Esophagus mucosa (tissue), 1 donor: Measurements from ENCODE around the gene KANK4. TPM values are rescaled to one million over a fixed set of nuclear protein-coding genes. Genes with fewer than 3 reads are reported as not detected.
A peak's percentile ranks its signal among the peaks of the same experiment; 100 is the strongest.

ENCODE experiments used
- ATAC-seq: fragments of 200-7000 bp; cut with Tn5 transposase; one replicate; pipeline ENCODE4 v1.9.1; 2020
- total RNA-seq: library from RNA; stranded (reverse); gene quantifications from one replicate; pipeline ENCODE4 v1.2.4, GENCODE V29; 2023
- donor health status: DM: yes; HTN: yes; CAD: no.

KANK4 gene
- total RNA-seq, 1 donor from 2014 or later, result not detected

DNA sequence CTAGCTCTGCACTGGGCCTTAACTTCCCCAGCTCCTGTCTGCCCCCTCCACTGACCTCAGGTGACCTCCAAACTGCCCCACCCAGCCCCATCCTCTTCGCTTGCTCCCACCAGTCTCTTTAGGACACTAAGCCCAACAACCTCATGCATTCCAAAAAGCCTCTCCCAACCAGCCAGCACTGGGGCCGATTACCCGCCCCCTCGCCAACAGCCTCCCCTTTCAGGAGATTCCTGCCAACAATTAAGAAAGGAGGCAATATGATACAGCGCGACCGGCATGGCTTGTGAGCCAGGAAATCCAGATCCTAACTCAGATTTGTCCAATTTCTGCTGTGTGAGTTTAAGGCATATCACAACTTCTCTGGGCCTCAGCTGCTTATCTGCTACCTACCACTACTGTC lies 14.7 kb downstream of the KANK4 start:
- ATAC-seq, result no peak

DNA sequence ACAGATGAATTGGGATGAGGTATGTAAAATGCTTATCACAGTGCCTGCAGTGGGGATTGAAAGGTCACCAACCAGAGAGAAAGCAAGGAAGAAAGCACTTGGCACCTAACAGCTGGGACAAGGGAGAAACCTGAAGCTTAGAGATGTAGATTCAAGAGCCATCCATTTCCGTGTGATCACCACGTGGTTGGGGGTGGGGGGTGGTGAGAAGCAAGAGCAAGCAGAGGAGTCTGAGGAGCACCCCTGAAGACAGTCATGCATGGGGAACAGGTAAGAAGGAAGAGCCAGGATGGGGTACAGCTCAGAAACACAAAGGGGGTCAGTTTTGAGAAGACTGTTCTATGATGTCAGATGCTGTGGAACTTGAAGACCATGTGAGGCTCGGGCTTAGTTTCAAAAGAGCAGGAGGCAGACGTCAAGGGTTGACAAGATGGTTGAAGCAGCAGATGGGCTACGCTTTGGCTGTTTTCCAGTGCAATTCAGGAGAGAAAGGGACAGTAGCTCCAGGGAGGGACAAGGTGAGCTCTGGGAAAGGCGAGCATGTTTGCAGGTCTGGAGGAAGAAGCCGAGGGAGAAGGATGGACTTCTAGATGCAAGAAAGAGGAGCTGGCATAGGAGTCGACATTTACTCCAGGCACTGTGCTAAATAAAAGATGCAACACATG lies 17.4 kb downstream of the KANK4 start:
- no peak for ATAC-seq

DNA sequence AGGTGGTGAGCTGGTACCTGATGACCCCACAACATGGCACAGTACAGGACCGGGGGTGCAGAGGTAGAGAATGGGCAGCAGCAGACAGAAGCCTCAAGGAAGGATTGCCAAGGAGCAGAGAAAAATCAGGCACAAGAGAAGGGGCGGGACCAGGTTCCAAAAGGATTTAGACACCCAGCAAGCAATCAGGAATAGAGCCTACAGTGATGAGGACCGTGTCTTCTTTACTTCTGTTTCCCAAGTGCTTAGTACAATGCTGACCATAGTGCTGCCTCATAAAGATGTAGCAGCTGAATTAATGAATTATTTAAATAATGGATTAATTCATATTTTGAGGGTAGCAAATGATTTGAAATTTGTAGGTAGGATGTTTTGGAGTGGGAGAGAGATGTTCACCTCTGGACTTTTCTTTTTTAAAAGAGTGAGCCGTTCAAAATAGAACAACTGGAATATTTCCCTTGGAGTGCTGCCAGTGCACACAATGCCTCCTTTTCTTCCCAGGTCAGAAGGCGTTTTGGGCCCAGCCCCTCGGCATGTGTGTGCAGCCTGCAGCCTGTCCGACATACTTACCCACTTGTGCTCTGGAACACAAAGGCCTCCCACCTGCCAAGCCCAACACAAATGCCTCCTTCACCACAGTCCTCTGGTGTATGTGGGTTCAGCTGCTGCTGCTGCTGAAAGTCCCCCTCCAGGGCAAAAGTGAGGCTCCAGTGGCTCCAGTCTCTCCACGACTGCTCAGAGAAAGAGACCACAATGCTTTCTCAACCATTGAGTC lies 19.6 kb downstream of the KANK4 start:
- ATAC-seq, result no peak

DNA sequence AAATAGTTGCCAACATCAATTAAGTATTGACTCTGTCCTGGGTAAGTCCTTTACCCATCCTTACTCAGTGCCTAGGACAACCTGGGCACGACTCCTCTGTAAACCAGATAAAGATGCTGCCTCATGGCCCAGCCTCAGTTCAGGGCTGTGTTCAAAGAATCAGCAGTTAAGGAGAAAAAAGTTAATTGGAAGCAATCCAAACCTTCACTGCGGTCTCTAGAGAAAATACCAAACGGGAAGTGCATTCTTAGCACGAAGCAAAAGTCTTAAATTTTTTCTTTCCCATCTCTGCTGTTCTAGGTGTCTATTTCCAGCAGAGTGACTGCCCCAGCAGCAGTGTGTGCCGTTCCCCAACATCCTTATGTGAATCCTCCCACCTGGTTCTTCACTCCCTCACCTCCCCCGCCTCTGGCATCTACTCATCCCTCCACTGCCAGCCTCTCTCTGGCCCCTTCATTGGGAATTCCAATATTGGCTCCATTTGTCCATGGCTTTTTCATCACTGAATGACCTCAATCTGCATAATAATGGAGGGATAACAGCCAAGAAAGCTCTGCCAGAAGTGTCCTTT lies 23.2 kb downstream of the KANK4 start:
- no peak for ATAC-seq

DNA sequence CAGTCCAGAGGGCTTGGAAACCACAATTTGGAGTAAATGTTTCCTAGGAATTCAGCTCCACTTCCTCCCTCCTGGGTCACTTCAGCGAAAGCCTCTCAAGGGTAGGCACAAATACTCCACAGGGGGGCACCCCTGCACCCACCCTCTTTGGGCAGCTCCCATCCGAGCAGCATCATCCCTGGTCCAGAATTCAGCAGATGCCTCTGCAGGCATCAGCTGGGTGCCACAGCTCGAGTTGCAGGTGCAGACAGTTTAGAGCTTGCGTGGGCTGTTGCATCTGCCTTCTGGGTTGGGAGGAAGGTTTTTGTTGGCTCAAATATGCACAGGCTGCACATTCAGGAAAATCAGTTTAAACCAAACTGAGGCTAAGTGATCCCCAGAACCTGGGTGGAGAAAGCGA lies 25.0 kb downstream of the KANK4 start:
- ATAC-seq, result no peak

DNA sequence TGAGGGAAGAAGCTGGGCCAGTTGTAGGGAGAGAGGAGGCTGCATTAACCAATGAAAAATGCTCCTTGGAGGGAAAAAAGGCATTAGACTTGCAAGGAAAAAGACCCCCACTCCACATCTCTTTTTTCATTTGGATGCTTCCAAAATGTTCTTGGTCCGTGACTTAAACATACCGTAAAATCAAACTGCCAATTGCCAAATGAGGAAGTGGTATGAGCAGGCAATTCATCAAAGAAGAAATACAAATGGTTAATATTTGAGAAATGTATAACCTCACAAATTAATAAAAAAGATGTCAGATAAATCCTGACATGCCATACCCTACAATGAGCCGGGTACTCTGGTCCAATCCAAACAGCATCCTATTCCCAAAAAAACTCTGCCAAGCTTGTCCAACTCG lies 30.6 kb downstream of the KANK4 start:
- ATAC-seq, result no peak

DNA sequence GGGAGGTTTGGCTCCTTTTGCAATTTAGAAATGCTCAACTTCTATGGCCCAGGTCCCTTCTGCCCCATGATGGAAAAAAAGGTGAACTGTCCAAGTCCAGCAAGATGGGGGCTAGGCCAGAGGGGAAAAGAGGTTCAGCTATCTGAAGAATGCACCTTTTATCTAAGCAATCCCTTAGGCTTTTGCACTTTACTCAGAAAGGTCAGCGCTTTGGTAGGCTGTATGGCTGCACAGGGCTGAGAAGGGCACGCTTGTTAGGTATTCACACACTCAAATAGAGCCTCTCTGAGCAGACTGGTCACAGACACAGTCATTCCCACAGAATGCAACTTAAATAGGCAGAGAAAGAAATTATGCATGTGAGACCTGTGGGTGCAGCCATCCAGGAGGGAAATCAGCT lies 31.0 kb downstream of the KANK4 start:
- ATAC-seq, result no peak

DNA sequence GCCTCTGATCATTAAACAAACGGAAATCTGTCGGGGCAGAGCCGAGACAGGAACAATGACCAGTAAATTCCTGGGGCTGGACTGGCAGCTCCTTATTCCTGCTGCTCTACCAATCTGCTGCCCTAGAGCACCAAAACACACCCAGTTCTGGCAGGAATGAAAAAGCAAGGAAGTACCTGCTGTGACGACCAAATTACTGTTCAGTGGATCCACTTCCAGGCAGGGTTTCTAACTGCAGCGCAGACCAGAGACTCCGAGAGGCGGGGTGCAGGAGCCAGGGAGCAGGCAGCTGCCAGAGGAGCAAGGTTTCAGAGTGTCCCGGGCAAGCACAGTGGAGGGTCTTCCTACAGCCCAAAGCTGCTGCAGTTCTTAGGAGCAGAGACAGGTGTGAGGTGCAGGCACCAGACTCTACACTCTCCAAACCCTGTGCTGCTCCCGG lies 32.4 kb downstream of the KANK4 start:
- peak; percentile 66 for ATAC-seq

DNA sequence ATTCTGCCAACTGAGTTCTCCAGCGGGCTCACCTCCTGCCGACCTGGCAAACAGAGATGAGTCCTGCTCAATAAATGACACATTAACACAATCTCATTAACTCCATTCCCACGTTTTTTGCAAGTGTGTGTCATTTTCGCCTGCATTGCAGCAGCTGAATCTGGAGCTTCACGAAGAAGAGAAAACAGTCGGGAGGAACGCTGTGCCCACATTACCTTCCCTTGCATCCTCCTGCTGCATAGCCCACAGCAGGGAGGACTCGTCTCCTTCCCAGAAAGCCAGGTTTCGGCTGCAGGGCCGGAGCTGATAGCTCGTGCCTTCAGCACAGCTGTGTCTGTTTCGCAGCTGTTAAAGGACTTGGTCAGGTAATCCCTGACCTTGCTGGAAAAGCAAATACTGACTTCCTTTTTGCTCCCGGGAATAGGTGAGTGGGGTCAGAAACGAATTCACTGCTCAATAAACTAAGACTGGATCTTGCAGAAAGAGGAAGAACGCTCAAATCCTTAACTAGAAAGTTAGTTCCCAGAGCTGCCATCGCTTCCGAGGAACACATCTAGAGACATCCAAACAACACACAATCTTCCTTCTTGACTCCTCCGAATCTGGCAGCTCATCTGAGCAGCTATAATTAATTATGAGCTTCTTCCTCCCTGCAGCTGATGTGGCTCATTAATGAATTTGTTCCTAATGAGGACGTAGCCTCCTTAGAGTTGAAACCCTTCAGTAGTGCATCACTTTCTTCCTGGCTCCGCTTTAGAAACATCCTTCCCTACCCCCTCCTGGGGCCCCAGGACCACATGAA lies 33.0 kb downstream of the KANK4 start:
- ATAC-seq, result no peak

DNA sequence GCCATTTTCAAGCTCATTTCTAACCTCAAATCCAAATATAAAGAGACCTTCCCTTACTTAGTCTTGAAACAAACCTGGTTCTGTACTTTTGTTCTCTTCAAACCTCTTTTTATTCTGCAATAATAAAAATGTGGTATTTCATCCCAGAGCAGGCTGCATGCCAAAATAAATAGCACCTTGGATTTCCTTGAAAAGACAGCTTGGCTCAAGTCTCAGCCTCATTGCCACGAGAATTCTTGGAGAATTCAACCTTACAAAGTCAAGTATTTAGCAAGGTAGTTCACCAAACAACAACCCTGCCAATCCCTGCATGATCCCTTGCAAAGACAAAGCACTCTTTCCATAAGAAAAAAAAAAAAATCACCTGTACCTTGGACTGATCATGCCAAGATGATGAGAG lies 33.8 kb downstream of the KANK4 start:
- ATAC-seq, result no peak

DNA sequence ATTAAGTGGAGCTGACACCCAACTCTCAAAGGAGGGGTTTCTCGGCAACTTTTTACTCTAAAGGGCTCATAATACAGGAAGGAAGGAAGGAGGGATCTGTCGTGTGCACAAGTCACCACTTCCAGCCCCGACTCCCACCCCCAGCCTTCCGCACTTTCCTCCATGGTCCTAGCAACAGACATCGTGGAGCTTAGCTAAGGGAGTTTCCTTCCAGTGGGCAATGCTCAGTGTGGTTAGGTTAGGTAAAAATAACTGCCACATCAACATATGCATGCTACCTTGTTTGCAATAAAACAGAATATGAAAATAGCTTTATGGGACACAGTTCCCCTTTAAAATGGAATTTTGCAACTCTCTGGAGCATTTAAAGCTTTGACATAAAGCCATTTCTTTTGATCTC lies 35.2 kb downstream of the KANK4 start:
- no peak for ATAC-seq

DNA sequence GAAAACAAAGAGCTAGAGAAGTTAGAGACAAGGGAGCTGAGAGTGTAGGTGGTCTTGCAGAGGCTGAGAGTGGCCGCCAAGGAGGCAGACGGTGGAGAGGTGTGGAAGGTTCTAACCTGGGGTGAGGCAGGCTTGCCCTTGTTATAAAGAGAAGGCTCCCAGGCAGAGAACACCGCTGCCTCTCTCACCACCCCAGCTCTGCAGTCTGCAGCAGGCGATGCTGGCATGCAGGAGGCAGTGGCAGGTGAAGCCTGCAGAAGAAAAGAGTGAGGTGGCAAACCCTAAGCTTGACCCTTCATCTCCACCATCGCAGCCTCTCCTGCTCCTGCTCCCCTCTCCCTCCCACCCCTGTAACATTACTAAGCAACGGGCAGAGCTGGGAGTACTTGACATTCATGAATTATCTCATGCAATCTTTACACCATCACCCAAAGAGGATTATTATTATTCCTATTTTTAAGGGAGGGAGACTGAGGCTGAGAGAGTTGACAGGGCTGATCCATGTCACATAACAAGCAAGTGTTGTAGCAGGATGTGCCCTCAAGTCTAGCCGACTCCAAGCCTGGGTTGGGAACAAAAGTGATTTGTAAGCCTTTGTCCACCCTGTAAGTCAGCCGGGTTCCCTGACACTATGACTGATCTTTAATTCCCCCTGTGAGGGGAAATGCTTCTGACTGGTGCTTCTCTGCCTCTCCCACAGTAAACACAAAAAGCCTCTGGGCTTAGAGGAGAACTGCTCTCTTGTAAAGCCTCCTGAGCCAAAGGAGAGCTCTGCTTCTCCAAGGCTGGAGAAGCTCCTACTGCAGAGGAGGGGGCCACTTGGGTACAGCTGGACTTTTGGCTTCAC lies 36.1 kb downstream of the KANK4 start:
- no peak for ATAC-seq

DNA sequence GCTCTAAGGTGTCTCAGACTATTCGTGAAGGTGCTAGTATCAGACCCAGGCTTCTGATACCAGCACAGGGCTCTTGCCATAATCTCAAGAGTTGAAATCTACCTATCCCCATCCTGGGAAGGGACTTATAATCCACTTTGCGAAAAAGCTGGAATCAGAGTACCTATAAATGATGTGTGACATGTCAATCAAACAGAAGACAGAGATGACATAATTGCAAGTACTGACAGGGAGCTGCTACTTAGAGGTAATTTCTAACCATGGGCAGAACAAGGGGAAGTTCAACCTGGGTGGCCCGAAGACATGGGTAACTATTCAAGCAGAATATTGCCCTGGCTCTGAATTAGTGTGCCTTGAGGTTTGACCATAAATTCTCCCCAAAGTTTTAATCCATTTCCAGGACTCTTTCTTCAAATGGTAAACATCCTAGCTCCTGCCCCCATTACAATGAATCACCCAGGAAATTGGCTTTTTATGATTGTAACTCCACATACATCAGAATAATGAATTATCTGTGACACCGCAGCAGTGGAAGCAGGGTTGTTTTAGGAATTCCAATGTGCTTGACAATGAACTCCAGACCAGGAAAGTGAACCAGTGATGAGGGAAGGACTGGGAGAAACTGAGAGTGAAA lies 37.2 kb downstream of the KANK4 start:
- no peak for ATAC-seq

DNA sequence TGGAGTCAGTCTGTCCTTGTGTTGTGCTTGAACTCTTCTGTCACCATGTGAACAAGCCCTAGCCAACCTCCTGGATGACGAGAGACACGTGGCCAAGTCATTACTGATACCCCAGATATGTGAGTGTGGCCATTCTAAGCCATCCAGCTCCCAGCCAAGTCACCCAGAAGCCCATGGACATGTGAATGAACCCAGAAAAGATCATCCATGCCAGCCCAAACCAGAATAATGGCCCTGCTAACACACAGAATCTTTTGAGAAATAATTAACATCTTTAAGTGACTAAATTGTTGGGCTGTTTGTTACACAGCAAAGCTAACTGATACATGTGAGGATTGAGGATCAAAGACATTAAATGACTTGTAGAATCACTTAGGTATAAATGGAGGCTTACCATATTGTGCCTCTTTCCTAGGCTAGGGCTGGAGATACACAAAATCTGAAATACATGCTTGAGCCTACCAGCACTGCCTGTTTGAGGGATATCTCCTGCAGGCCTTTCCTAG lies 38.2 kb downstream of the KANK4 start:
- no peak for ATAC-seq

DNA sequence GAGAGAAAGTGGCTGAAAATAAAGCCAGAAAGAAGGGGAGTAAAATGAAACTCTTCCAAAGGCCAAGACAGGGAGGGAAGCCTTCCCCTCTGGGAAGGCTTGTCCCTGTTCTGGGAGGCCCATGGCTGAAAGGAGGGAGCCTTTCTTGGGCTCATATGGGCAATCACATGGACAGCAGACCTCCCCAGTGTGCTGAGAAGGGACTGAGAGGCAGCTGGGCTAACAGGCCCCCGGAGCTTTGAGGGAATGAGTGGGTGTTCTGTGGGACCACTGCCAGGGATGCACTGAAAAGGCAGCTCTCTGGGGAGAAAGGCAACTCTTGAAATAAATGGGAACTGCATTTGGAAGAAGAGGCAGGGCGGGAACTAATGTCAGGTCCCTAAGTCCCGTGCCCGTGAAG lies 39.1 kb downstream of the KANK4 start:
- no peak for ATAC-seq

DNA sequence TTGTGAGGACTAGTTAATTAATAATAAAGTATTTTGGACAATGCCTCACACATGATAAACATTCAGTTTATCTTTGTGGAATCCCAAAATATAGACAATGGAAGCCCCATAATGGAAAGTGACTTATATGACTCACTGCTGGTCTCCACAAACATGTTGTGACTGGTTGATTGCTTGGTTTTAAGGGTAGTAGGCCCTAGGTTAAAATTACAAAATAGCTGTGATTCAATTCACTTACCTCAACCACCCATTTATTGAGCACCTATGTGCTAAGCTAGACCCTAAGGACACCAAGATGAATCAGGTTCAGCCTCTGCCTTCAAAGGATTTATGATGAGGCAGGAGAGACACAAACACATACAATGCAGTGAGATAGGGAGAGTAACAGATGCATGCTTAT lies 42.4 kb downstream of the KANK4 start:
- no peak for ATAC-seq

DNA sequence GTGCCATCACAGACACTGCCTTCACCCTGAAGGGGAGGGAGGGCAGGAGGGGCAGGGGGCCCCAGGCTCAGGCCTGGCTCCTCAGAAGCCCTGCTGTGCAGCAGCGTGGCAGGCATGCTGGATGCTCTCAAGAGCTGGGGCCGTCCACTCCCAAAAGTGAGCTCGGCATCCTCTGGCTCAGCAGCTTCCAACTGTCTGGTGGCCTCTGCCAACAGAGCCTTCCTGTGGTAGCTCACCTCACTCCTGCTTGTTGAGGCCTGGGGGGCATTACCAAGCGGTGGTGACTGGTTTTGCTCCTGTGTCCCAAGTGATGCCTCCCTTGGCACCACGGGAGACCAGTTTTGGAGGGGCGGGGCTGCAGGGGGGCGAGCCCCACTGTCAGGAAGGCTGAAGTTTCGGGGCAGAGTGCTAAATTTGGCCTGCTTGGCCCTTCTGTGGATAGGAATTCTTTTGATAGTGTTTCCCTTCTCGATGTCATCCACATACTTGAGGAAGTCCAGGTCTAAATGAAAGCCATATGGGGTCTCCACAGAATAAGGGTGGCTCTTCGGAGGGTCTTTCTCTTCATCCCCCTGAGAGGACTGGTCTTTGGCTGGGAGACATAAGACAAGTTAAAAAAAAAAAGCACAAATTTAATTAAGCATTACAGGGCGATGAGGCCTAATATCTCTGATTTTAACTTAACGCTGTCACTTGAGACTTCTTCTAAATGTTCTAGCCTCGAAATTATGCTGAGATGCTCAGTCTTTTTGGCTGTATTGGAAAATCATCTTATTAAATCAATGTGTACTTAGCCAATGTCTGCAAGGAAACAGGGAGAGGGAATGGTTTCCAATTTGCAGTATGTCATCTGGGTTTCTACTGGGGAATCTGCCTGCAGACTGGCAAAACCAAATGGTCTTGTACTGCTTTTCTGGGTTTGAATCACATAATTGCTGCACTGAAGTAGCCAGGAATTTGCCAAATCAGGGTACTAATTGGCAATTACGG lies 44.4 kb downstream of the KANK4 start:
- ATAC-seq, result no peak

DNA sequence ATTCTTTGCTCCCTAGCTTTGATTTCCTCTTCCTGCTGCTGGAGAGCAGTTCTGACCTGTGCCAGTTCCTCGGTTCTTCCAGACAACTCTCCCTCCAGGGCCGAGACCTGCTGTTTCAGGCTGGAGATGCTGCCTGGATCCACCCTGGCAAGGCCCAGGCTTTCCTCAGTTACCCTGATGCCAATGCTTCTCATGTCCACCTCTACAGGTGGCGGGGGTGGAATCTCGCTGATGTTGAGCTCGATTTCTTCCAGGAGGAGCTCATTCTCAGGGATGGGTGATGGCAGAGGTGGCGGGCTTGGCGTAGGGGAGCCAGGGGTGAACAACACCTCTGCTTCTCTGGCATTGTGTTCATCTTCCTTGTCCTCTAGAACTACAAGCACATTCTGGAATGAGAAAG lies 45.3 kb downstream of the KANK4 start:
- no peak for ATAC-seq

DNA sequence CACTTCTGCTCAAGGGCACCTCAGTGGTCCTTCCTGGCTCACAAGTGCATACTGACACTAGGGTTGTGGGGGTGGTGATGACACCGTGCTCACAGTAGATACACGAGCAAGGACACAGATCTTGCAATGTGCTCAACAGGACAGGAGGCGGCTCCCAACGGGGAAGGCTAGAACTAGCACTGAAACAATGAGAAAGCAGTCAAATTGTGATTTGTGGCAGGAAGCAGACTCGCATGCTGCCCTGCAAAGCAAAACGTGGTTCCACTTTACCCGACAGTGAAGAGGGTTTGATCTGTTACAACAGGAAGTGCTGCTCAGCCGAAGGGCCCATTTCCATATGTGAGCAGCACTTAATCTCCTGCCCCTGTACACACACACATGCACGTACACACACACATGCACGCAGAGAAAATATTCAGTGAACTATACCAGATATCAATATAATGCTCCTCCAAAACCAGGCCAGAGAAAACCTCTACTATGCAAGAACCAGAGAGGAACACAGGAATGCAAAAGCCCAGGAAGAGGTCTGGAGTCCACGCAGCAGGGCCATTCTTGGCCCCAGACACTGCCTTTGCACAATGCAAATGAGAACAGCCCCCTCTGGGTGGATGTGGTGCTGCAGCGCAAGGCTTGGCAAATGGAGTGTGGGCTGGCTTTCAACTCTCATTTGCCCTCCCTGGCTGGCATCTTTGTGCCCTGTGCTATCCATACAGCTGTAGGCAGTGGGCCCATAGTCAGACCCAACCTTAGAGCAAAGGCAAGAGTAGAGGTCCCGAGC lies 47.1 kb downstream of the KANK4 start:
- no peak for ATAC-seq
